Measurements from ENCODE around the gene DTX2. TPM values are rescaled to one million over a fixed set of nuclear protein-coding genes. Genes with fewer than 3 reads are reported as not detected.
"Not testable (repeated sequence)": the region's sequence is repeated elsewhere in the genome, so short reads cannot be mapped to it uniquely, and the experiment has no call there.

DTX2 gene
- total and polyA plus RNA-seq, 2 experiments from 2014 or later, result 17.0 to 25.9 TPM

GRCh38 chr7:76460767-76461166, 742 bp upstream of the DTX2 start:
- H3K27ac ChIP-seq; H3K4me1 ChIP-seq (ENCODE audit: low read depth); H3K27me3 ChIP-seq; H3K4me3 ChIP-seq; DNase-seq (ENCODE audit: low read depth in 1 of 2, low spot score in 1 of 2); H3K9me3 ChIP-seq (ENCODE audit: low read depth); H3K36me3 ChIP-seq: not testable (repeated sequence)

- DNase-seq (ENCODE audit: low read depth in 1 of 2, low spot score in 1 of 2); H3K27ac ChIP-seq; H3K4me3 ChIP-seq; H3K9me3 ChIP-seq (ENCODE audit: low read depth); H3K4me1 ChIP-seq (ENCODE audit: low read depth); H3K27me3 ChIP-seq; H3K36me3 ChIP-seq: not testable (repeated sequence)
Measured at GRCh38 chr7:76462271-76462882, 868 bp downstream of the DTX2 start.

GRCh38 chr7:76464959-76465358, 3.5 kb downstream of the DTX2 start:
- H3K36me3 ChIP-seq; H3K4me3 ChIP-seq; H3K27me3 ChIP-seq; DNase-seq (ENCODE audit: low read depth in 1 of 2, low spot score in 1 of 2); H3K9me3 ChIP-seq (ENCODE audit: low read depth); H3K27ac ChIP-seq; H3K4me1 ChIP-seq (ENCODE audit: low read depth): not testable (repeated sequence)

GRCh38 chr7:76465950-76466349, 4.4 kb downstream of the DTX2 start:
- H3K9me3 ChIP-seq (ENCODE audit: low read depth); H3K27me3 ChIP-seq; H3K36me3 ChIP-seq; DNase-seq (ENCODE audit: low read depth in 1 of 2, low spot score in 1 of 2); H3K4me3 ChIP-seq; H3K4me1 ChIP-seq (ENCODE audit: low read depth); H3K27ac ChIP-seq: not testable (repeated sequence)

- not testable (repeated sequence) for H3K36me3 ChIP-seq; H3K9me3 ChIP-seq (ENCODE audit: low read depth); DNase-seq (ENCODE audit: low read depth in 1 of 2, low spot score in 1 of 2); H3K4me1 ChIP-seq (ENCODE audit: low read depth); H3K27ac ChIP-seq; H3K27me3 ChIP-seq; H3K4me3 ChIP-seq
Measured at GRCh38 chr7:76467743-76468404, 6.4 kb downstream of the DTX2 start.

GRCh38 chr7:76471556-76472221, 10.2 kb downstream of the DTX2 start:
- H3K4me1 ChIP-seq (ENCODE audit: low read depth); H3K36me3 ChIP-seq; DNase-seq (ENCODE audit: low read depth in 1 of 2, low spot score in 1 of 2); H3K4me3 ChIP-seq; H3K27ac ChIP-seq; H3K27me3 ChIP-seq; H3K9me3 ChIP-seq (ENCODE audit: low read depth): not testable (repeated sequence)

GRCh38 chr7:76473097-76473496, 11.6 kb downstream of the DTX2 start:
- not testable (repeated sequence) for H3K9me3 ChIP-seq (ENCODE audit: low read depth); H3K4me3 ChIP-seq; H3K36me3 ChIP-seq; H3K27me3 ChIP-seq; H3K4me1 ChIP-seq (ENCODE audit: low read depth); DNase-seq (ENCODE audit: low read depth in 1 of 2, low spot score in 1 of 2); H3K27ac ChIP-seq

GRCh38 chr7:76476280-76476679, 14.8 kb downstream of the DTX2 start:
- not testable (repeated sequence) for H3K27ac ChIP-seq; H3K36me3 ChIP-seq; H3K4me3 ChIP-seq; DNase-seq (ENCODE audit: low read depth in 1 of 2, low spot score in 1 of 2); H3K27me3 ChIP-seq; H3K4me1 ChIP-seq (ENCODE audit: low read depth); H3K9me3 ChIP-seq (ENCODE audit: low read depth)

- DNase-seq (ENCODE audit: low read depth in 1 of 2, low spot score in 1 of 2); H3K4me3 ChIP-seq; H3K27me3 ChIP-seq; H3K4me1 ChIP-seq (ENCODE audit: low read depth); H3K36me3 ChIP-seq; H3K9me3 ChIP-seq (ENCODE audit: low read depth); H3K27ac ChIP-seq: not testable (repeated sequence)
Measured at GRCh38 chr7:76476742-76477474, 15.4 kb downstream of the DTX2 start.

GRCh38 chr7:76479628-76480027, 18.1 kb downstream of the DTX2 start:
- H3K9me3 ChIP-seq (ENCODE audit: low read depth); DNase-seq (ENCODE audit: low read depth in 1 of 2, low spot score in 1 of 2); H3K4me1 ChIP-seq (ENCODE audit: low read depth); H3K27me3 ChIP-seq; H3K36me3 ChIP-seq; H3K27ac ChIP-seq; H3K4me3 ChIP-seq: not testable (repeated sequence)

GRCh38 chr7:76480403-76481253, 19.1 kb downstream of the DTX2 start:
- not testable (repeated sequence) for H3K9me3 ChIP-seq (ENCODE audit: low read depth); DNase-seq (ENCODE audit: low read depth in 1 of 2, low spot score in 1 of 2); H3K4me1 ChIP-seq (ENCODE audit: low read depth); H3K27me3 ChIP-seq; H3K36me3 ChIP-seq; H3K4me3 ChIP-seq; H3K27ac ChIP-seq

- H3K27me3 ChIP-seq; H3K27ac ChIP-seq; H3K4me1 ChIP-seq (ENCODE audit: low read depth); DNase-seq (ENCODE audit: low read depth in 1 of 2, low spot score in 1 of 2); H3K36me3 ChIP-seq; H3K4me3 ChIP-seq; H3K9me3 ChIP-seq (ENCODE audit: low read depth): not testable (repeated sequence)
Measured at GRCh38 chr7:76482660-76483059, 21.2 kb downstream of the DTX2 start.

- not testable (repeated sequence) for DNase-seq (ENCODE audit: low read depth in 1 of 2, low spot score in 1 of 2); H3K4me1 ChIP-seq (ENCODE audit: low read depth); H3K27ac ChIP-seq; H3K4me3 ChIP-seq; H3K36me3 ChIP-seq; H3K27me3 ChIP-seq; H3K9me3 ChIP-seq (ENCODE audit: low read depth)
Measured at GRCh38 chr7:76483081-76483480, 21.6 kb downstream of the DTX2 start.
